NT2/D1 (cell line): Measurements from ENCODE around the gene EGLN1.
"Not testable (repeated sequence)": the region's sequence is repeated elsewhere in the genome, so short reads cannot be mapped to it uniquely, and the experiment has no call there.

Experiments used
- DNase-seq: peaks from one replicate; pipeline ENCODE4 v3.0.0-alpha.2; 2011; ENCODE audit warnings: low read depth, low spot score
- H3K27me3 ChIP-seq: 2 replicates; pipeline ENCODE4 v1.6.0; 2011; ENCODE audit warnings: mild to moderate bottlenecking; ENCODE audit not compliant: insufficient read length, insufficient read depth
- H3K36me3 ChIP-seq: 2 replicates; pipeline ENCODE4 v1.6.1; 2011; ENCODE audit warnings: mild to moderate bottlenecking, low read length, mixed read lengths; ENCODE audit not compliant: insufficient read depth, insufficient read length
- H3K4me1 ChIP-seq: 2 replicates; pipeline ENCODE4 v1.5.1; 2011; ENCODE audit not compliant: insufficient read depth, insufficient read length
- H3K4me3 ChIP-seq: 2 replicates; pipeline ENCODE4 v1.5.1; 2011; ENCODE audit warnings: low read depth; ENCODE audit not compliant: insufficient read length
- H3K9ac ChIP-seq: 2 replicates; pipeline ENCODE4 v1.6.0; 2011; ENCODE audit warnings: low read depth; ENCODE audit not compliant: insufficient read length
- H3K9me3 ChIP-seq: 2 replicates; pipeline ENCODE4 v1.5.1; 2011; ENCODE audit warnings: mild to moderate bottlenecking, low read length; ENCODE audit not compliant: insufficient read depth
- SUZ12 ChIP-seq: IDR thresholded peaks from 2 replicates; pipeline ENCODE4 v1.6.1; 2011; ENCODE audit not compliant: insufficient read length, insufficient read depth; ENCODE audit errors: extremely low read depth
- YY1 ChIP-seq: IDR thresholded peaks from 2 replicates; pipeline ENCODE4 v1.6.1; 2011; ENCODE audit not compliant: insufficient read length, insufficient read depth
- ZNF274 ChIP-seq: IDR thresholded peaks from 2 replicates; pipeline ENCODE4 v1.6.1; 2011; ENCODE audit warnings: mild to moderate bottlenecking, low read depth, low read length

Gene EGLN1

DNA sequence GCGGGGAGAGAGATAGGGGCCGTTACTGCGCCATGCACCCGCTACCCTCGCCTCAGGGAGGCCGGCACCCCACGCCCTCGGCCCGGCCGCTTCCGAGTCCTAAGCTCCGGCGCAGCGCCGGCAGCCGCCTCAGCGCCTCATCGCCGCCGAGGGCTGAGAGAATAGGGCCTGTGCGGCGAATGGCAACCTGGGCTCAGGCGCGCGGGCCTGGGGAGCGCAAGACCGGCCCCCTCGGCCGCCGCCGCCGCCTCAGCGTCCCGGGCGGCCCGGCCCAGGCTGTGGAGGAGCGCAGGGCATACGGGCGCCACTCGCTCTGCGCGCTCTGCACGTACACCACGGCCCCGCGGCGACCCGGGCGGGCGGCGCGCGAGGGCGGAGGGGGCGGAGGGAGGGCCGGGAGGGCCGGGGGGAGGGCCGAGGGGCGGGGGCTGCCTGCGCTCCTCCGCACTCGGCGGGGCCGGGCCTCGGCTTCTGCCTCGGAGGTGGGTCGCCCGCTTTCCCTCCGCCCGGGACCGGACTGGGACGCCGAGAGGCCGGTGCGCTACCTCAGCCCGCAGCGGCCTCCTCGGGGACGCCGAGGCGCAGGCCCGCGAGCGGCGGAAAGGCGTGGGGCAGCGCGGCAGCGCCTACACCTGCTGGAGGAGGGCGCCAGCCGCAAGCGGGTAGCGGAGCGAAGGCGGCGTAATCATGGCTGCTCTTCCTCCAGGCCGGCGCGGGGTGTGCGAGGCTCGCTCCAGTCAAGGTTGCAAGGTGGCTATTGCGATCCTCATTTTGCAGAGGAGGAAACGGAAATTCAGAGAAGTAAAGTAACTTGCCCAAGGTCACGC, at the start of gene EGLN1:
EGLN1 (minus strand) TSS at position 317 of the 827 bp plus-strand sequence. CDS start 399 bp downstream, outside the sequence.
- peaks cover 50% of the 10 kb centered on the region for H3K27me3 ChIP-seq
- H3K9me3 ChIP-seq, result no peaks in the 10 kb centered on the region
- TF ChIP-seq SUZ12 (no peak), ZNF274 (no peak), YY1 (peak; percentile 66)
- H3K4me3 ChIP-seq, result peak within 1 kb of the TSS; percentile 73
- H3K4me1 ChIP-seq, result no peaks in the 10 kb centered on the region
- H3K36me3 ChIP-seq, result peaks cover 7% of the 10 kb centered on the region
- peak within 1 kb of the TSS; percentile 90 for H3K9ac ChIP-seq
- peak; percentile 81 for DNase-seq

DNA sequence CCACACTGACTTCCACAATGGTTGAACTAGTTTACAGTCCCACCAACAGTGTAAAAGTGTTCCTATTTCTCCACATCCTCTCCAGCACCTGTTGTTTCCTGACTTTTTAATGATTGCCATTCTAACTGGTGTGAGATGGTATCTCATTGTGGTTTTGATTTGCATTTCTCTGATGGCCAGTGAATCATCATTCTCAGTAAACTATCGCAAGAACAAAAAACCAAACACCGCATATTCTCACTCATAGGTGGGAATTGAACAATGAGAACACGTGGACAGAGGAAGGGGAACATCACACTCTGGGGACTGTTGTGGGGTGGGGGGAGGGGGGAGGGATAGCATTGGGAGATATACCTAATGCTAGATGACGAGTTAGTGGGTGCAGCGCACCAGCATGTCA, 49.4 kb upstream of the EGLN1 start:
- not testable (repeated sequence) for DNase-seq, H3K4me1 ChIP-seq, H3K27me3 ChIP-seq, H3K9ac ChIP-seq, H3K9me3 ChIP-seq, H3K4me3 ChIP-seq, H3K36me3 ChIP-seq

DNA sequence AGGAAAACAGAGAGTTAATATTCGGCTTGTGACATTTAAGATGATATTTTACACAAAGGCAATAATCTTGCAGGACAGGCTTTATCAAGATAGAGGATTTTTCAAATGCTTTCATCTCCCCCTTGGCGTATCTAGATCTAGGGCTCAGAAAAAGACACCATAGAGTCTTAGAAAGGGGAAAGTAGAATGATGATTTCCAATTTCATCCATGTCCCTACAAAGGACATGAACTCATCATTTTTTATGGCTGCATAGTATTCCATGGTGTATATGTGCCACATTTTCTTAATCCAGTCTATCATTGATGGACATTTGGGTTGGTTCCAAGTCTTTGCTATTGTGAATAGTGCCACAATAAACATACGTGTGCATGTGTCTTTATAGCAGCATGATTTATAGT, 48.9 kb upstream of the EGLN1 start:
- H3K4me1 ChIP-seq, H3K27me3 ChIP-seq, H3K9me3 ChIP-seq, H3K9ac ChIP-seq, H3K4me3 ChIP-seq, H3K36me3 ChIP-seq, DNase-seq: not testable (repeated sequence)

DNA sequence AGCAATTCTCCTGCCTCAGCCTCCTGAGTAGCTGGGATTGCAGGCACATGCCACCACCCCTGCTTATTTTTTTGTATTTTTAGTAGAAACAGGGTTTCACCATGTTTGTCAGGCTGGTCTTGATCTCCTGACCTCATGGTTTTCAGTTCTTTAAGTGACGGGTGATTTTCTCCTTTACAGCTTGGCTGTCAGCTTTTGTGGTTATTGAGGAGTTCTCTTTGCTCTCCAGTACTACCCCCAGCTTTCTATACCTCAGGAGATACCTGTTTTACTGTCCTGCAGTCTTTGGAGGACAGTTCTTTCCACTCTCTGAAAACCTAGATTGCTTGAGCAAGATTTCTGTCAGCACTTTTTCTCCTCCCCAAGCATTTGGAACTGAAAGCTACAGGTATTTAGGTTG, 45.9 kb upstream of the EGLN1 start:
- TF ChIP-seq SUZ12 (no peak), ZNF274 (no peak), YY1 (no peak)
- DNase-seq, result no peak
- no peaks in the 10 kb centered on the region for H3K36me3 ChIP-seq
- H3K9me3 ChIP-seq, result peaks cover 15% of the 10 kb centered on the region; the same call in 1 of the 2 replicates
- H3K27me3 ChIP-seq, result no peaks in the 10 kb centered on the region
- H3K9ac ChIP-seq, result no peak overlapping the region
- H3K4me1 ChIP-seq, result no peaks in the 10 kb centered on the region
- no peak overlapping the region for H3K4me3 ChIP-seq

DNA sequence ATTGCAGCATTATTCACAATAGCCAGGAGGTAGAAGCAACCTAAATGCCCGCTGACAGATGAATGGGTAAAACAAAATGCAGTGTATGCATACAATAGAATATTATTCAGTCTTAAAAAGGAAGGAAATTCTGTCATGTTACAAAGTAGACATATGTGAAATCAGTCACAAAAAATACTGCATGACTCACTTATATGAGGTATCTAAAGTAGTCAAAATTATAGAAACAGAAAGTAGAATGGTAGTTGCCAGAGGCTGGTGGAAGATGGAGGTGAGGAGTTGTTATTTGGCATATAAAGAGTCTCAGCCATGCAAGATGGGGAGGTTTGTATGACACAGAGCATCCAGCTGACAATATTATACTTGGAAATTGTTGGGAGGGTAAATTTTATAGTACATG, 43.0 kb upstream of the EGLN1 start:
- Histone ChIP-seq H3K27me3 (no peaks in the 10 kb centered on the region), H3K9me3 (peaks cover 15% of the 10 kb centered on the region; the same call in 1 of the 2 replicates), H3K4me1 (no peaks in the 10 kb centered on the region), H3K9ac (no peak overlapping the region), H3K36me3 (no peaks in the 10 kb centered on the region), H3K4me3 (no peak overlapping the region)
- DNase-seq, result no peak
- no peak for TF ChIP-seq SUZ12
- no peak for TF ChIP-seq YY1
- no peak for TF ChIP-seq ZNF274

DNA sequence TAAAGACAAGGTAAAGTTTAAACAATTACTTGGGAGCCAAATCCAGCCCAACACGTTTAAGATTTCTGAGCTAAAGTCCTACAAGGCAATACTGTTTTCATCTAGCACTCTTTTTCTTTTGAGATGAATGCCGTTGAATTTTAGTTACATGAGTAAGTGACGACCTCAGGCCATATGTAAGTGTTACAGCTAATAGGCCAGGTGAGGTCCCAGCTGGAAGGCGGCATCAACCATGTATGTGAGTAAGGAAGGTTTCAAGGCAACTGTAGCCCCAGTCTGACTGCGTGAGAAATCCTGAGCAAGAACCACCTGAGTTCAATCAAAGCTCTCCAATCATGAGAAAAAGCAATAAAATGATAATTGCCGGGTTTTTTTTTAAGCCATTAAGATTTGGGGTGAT, 41.5 kb upstream of the EGLN1 start:
- no peak for DNase-seq
- Histone ChIP-seq H3K9me3 (peaks cover 15% of the 10 kb centered on the region; the same call in 1 of the 2 replicates), H3K4me1 (no peaks in the 10 kb centered on the region)

DNA sequence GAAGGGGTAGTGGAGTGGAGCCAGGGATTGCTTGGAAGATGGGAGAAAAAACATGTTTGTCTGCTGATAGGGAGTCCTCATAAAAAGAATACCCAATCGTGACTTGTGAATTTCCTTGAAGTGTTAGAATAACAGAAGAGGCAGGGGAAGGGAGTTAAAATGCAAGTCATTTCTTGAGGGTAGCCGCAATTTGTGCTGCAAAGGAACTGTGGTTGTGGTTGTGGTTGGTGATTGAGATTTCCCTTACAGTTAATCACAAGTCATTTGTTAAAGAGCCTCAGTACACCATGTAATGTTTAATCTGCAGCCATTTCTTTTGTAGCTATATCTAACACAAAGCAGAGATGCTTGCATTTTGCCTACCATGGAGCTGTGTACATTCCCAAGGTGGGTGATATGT, 38.5 kb upstream of the EGLN1 start:
- Histone ChIP-seq H3K4me3 (no peak overlapping the region), H3K4me1 (no peaks in the 10 kb centered on the region), H3K27me3 (no peaks in the 10 kb centered on the region), H3K9ac (no peak overlapping the region), H3K36me3 (no peaks in the 10 kb centered on the region), H3K9me3 (peaks cover 15% of the 10 kb centered on the region; the same call in 1 of the 2 replicates)
- TF ChIP-seq ZNF274, result no peak
- TF ChIP-seq YY1, result no peak
- no peak for TF ChIP-seq SUZ12
- DNase-seq, result no peak

More for the DNA sequence above, 41.5 kb upstream of the EGLN1 start:
- Histone ChIP-seq H3K36me3 (no peaks in the 10 kb centered on the region), H3K4me3 (no peak overlapping the region), H3K9ac (no peak overlapping the region), H3K27me3 (no peaks in the 10 kb centered on the region)
- TF ChIP-seq ZNF274, result no peak
- TF ChIP-seq SUZ12, result no peak
- TF ChIP-seq YY1, result no peak

DNA sequence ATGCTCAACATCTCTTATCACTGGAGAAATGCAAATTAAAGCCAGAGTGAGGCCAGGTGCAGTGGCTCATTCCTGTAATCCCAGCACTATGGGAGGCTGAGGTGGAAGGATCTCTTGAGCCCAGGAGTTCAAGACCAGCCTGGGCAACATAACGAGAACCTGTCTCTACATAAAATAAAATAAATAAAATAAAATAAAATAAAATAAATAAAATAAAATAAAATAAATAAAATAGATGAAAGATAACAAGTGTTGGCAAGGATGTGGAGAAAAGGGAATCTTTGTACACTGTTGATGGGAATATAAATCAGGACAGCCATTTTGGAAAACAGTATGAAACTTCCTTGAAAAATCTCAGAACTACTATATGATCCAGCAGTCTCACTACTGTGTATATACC, 37.4 kb upstream of the EGLN1 start:
- not testable (repeated sequence) for H3K9ac ChIP-seq, H3K9me3 ChIP-seq, H3K36me3 ChIP-seq, H3K27me3 ChIP-seq, H3K4me3 ChIP-seq, H3K4me1 ChIP-seq, DNase-seq

DNA sequence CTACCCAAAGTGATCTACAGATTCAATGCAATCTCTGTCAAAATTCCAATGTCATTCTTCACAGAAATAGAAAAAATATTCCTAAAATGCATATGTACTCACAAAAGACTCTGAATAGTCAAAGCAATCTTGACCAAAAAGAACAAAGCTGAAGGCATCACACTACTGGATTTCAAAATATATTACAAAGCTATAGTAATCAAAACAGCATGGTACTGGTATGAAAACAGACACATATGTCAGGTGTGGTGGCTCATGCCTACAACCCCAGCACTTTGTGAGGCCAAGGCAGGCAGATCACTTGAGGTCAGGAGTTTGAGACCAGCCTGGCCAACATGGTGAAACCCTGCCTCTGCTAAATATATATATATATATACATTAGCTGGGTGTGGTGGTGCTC, 35.9 kb upstream of the EGLN1 start:
- H3K27me3 ChIP-seq, H3K9me3 ChIP-seq, H3K4me1 ChIP-seq, DNase-seq, H3K9ac ChIP-seq, H3K4me3 ChIP-seq, H3K36me3 ChIP-seq: not testable (repeated sequence)

DNA sequence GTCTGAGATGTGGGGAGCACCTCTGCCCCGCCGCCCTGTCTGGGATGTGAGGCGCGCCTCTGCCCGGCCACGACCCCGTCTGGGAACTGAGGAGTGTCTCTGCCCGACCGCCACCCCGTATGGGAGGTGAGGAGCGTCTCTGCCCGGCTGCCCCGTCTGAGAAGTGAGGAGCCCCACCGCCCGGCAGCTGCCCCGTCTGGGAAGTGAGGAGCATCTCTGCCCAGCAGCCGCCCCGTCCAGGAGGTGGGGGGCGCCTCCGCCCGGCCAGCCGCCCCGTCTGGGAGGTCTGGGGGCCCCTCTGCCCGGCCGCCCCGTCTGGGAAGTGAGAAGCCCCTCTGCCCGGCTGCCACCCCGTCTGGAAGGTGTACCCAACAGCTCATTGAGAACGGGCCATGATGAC, 32.0 kb upstream of the EGLN1 start:
- H3K9me3 ChIP-seq, H3K4me3 ChIP-seq, H3K9ac ChIP-seq, H3K27me3 ChIP-seq, H3K4me1 ChIP-seq, H3K36me3 ChIP-seq, DNase-seq: not testable (repeated sequence)
